Dermis microvascular lymphatic vessel endothelial cell (primary cell): ENCODE results near the gene PUS3. TPM values are rescaled to one million over a fixed set of nuclear protein-coding genes. Genes with fewer than 3 reads are reported as not detected.

Source experiments
- DNase-seq, 2 donors: peaks; one replicate each; pipeline versions ENCODE4 v3.0.0 to v3.0.0-alpha.2; 2010; ENCODE audit warnings: low read depth in 2 of 2
- total RNA-seq: library from RNA; depleted of rRNA; stranded (reverse); fragments of >200 nt; gene quantifications from 2 replicates; pipeline ENCODE4 v1.2.1, GENCODE V29; 2014

PUS3 gene
- total RNA-seq, 1 donor from 2014 or later, result 7.4 TPM

DNA sequence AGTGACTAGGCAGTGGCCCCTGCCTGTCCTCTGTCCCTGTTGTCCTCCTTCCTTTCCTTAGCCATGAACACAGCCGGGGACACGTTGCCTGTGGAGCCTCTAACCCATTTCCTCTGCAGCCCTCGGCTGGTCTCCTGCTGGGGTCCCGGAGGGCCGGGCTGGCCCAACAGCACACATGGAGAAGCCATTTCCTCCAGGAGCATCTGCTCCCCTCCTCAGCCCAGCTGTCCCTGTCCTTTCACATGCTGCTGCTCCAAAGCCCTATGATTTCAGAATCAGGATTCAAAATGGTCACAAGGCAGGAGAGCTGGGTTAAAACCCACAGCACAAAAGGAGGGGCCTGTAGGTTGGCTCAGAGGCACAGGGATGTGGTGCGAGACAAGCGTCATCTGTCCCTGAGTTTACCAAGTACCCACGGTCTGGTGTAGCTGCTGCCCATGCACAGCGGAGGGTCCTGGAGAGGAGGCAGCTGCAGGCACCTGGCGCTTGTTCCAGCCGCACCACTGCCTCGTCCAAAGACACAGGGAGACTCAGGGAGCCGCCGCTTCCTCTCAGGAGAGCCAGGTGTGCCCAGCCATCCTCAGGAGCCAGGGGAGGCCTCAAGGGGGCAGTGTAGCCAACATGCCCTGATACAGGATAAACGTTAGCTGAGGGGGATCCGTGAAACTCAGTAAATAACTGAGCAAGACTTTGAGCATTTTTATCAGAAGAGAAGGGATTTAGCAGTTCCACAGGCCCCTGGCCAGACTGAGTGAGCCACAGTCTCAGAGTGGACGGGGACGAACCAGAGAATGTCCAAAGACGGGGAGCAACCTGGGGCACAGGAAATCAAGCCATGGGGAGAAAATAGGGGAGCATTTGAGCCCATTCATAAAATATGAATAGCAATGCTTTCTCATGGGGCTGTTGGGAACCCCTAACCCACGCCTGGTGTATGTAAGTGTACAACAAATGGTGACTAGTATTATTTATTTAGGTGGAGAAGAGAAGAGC, 38.9 kb upstream of the PUS3 start:
- peak; percentile 5 to 52 for DNase-seq

DNA sequence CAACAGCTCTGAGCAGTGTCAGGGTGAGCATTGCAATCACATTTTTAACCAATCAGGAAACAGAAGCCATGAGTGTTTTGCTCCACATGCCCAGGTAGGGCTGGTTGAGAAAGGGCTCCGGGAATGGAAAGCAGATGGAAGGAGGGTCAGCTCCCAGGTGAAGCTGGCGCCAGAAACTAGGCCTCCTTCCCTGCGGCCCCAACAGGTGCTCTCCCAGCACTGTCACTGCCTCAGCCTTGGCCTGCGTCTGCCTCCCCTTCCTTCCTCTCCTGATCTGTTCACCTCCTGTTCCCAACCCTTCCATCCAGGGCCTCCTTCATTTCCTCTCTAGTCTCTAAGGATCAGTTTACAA, 38.2 kb upstream of the PUS3 start:
- no peak for DNase-seq

DNA sequence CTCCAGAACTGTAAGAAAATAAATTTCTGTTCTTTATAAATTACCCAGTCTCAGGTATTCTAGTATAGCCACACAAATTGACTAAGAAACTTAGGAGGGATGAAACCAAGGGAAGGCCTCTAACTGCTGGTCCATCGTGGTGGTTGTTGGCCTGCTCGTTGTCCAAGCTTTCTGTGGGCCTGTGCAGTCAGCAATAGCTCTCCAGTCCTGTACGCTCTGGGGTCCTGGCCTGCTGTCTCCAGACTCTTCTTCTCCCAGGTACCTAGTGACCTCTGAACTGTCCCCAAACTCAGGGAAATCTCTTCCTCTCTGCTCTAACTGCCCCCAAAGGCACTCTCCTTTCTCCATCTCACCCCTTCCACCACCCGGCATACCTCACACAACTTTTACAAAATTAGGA, 37.1 kb upstream of the PUS3 start:
- DNase-seq, result no peak

GRCh38 chr11:125939081-125939521, 36.1 kb upstream of the PUS3 start:
- no peak for DNase-seq

- DNase-seq, result no peak
Observed at GRCh38 chr11:125938418-125938817, 35.4 kb upstream of the PUS3 start.

DNA sequence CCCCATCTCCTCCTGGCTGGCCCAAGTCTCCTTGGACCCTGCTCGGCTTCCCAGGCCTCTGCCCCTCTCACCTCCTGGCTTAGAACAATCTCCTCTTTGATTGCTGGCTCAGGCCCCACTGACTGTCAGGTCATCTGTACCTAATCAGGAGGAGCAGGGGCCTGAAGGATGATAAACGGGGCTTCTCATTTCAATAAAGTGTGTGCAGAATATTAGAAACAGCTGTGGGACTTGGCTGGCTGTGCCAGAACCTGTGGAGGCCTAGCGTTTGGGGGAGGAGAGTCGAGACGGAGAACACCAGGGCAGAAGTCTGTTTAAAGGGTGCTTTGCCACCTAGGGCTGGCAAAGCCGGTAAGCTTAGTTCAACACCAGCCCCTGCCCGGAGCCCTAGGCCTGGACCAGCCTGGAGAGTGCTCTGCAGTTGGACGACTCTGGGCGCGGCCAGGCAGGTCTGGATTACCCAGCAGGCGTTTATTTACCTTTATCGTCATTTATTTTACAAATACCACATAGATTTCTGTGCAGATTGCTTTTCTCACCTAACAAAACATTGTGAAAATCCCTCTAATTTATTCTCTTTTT, 32.7 kb upstream of the PUS3 start:
- DNase-seq, result no peak

DNA sequence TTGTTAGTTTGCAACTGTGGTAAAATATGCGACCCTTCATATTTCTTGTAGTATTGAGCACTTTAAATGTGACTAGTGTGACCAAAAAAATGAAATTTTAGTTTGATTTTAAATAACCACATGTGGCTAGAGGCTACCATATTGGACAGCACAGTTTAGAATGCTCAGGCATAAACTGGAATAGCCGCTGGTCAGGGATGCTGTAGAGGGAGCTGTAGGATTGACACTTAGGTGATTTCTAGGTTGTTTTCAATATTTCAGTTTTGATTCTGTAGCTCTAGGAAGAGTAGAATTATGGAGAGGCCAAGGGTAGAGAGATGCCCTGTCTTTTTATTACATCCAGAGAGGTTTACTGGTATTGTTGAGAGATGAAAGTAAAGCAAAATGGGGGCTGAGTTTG, 32.0 kb upstream of the PUS3 start:
- no peak for DNase-seq

DNA sequence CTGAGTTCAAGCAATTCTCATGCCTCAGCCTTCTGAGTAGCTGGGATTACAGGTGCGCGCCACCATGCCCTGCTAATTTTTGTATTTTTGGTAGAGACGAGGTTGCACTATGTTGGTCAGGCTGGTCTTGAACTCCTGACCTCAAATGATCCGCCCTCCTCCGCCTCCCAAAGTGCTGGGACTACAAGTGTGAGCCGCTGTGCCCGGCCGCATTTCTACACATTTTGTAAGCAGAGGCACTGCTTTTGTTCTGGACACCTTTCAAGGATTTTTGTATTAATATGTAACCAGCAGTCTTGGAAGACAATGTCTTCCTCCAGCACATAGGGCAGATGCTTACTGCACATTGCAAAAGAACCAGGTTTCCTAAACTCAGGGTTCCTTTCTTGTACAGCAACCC, 31.5 kb upstream of the PUS3 start:
- DNase-seq, result no peak

GRCh38 chr11:125933030-125933813, 30.2 kb upstream of the PUS3 start:
- no peak for DNase-seq

- DNase-seq, result no peak
Observed at GRCh38 chr11:125932301-125932700, 29.3 kb upstream of the PUS3 start.

GRCh38 chr11:125931668-125932067, 28.7 kb upstream of the PUS3 start:
- no peak for DNase-seq

DNA sequence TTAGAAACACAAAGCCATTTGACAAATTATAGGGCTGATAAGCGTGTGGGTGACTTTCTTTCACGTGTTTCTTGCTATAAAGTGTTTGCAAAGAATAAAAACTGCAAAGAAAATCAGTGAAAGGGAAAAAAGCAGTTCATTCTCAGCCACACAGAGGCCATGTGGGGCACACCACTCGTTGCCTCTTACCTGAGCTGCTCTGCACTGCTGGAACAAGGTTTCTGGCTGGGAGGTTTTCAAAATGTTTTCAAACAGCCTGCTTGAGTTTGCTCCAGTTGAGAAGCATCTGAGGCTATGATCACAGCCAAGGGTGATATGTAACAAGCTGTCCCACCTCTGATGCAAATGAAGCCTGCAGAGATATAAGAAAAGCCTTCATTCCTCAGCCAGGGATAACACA, 28.1 kb upstream of the PUS3 start:
- DNase-seq, result no peak

DNA sequence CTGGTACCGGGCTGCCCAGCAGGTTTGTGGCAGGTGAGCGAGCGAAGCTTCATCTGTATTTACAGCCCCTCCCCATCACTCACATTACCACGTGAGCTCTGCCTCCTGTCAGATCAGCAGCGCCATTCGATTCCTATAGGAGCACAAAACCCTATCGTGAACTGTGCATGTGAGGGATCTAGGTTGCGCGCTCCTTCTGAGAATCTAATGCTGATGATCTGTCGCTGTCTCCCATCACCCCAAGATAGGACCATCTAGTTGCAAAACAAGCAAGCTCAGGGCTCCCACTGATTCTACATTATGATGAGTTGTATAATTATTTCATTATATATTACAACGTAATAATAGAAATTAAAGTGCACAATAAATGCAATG, 27.1 kb upstream of the PUS3 start:
- DNase-seq, result no peak

GRCh38 chr11:125929445-125930075, 26.6 kb upstream of the PUS3 start:
- no peak for DNase-seq

GRCh38 chr11:125926682-125927081, 23.7 kb upstream of the PUS3 start:
- no peak for DNase-seq

DNA sequence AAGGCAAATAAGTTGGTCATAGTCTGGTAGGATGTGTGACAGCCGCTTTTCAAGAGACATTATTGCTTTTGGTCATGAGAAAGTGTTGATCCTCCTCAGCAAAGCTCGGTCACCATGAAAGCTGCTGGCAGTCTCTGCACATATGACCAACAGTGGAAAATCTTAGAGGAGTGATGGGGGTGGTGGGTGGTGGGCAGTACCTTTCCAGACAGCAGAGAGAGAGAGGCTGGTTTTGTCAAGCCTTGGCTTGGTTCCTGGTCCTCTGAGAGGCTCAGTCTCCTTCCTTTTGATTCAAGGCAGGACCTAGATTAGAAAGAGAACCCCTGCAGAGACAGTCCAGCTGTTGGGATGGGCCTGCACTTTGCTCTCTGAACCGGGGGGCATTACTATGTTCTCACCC, 22.8 kb upstream of the PUS3 start:
- DNase-seq, result no peak

DNA sequence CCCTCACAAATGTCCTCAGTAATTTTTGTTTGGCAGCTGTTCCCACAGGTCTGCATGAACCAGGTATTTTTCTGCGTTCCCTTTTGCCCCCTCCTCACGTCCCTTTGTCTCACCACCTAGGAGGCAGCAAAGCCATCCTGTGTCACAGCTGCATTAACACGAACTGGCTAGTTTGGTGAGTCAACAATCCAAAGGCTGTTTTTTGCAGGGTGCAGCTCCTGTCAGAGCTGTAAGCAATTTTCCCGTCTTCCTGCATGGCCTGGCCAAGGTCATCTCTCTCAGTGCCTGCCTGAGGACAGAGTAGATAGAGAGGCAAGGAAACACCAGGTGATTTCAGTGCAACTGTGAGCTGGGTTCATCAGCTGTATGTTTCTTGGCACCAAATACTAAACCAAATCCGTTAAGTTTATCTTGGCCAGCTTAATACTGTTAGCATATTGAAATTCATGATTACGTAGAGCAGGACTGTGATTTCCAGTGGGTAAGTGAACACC, 22.3 kb upstream of the PUS3 start:
- DNase-seq, result peak; percentile 74 to 76

DNA sequence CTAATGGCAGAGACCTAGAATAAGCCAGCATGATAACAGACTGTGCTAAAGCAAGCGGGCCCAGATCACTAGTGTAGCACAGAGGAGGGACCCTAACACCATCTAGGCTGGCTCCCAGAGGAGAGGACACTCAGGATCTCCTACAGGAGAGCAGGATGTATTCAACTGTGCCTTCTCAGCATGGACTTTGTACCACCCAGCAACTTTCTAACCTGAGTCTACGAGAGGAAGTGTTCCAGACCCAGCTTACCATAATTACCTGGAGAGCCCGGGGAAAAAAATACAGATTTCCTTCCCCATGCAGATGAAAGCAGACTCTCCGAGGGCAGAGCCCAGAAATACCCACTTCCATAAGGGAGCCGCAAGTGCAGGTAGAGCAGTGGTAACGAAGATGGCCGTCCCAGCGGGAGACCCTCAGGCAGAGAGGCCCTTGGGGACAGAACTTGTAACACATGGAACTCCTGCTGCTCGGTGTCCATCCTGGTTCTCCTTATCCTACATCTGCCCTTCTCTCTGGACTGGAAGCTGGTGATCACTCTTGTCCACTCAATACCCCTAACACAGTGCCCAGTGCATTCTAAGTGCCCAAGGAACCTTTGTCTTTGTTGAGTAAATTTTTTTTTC, 21.5 kb upstream of the PUS3 start:
- DNase-seq, result no peak

DNA sequence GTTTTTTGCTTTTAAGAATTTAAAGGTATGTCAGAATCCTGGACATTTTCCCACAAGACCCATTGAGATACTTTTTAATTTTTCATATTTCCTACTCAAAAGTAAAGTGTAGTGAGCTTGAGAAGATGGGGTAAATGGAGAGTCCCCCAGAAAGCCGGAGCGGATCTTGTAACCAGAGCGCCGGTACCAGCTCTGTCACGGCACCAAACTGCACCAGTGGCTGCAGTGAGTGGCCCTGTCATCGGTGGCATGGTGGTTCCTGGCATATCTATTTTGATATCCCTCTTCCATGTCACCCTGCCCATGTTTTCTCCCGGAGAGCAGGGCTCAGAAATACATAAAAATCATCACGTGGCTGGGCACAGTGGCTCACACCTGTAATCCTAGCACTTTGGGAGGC, 20.6 kb upstream of the PUS3 start:
- DNase-seq, result no peak

GRCh38 chr11:125923012-125923579, 20.1 kb upstream of the PUS3 start:
- DNase-seq, result peak; percentile 63 to 73

GRCh38 chr11:125922156-125922555, 19.1 kb upstream of the PUS3 start:
- DNase-seq, result no peak
